Chondrocyte (in vitro differentiated cells): Measurements from ENCODE around the gene TMC2. TPM values are rescaled to one million over a fixed set of nuclear protein-coding genes. Genes with fewer than 3 reads are reported as not detected.

Source experiments
- DNase-seq: peaks from one replicate; pipeline ENCODE4 v3.0.0; 2021; ENCODE audit warnings: mixed read lengths, low spot score
- H3K27ac Mint-ChIP-seq: one replicate; pipeline ENCODE4 v1.8.0; 2021; ENCODE audit warnings: mild to moderate bottlenecking, moderate library complexity, mixed read lengths; ENCODE audit not compliant: unreplicated experiment
- H3K27me3 Mint-ChIP-seq: 2 replicates; pipeline ENCODE4 v1.8.0; 2021; ENCODE audit warnings: low read depth, mixed read lengths
- H3K36me3 Mint-ChIP-seq: 2 replicates; pipeline ENCODE4 v1.8.0; 2021; ENCODE audit warnings: low read depth, mixed read lengths
- H3K4me1 Mint-ChIP-seq: 2 replicates; pipeline ENCODE4 v1.8.0; 2021; ENCODE audit warnings: low read depth, mild to moderate bottlenecking, mixed read lengths
- H3K4me3 Mint-ChIP-seq: one replicate; pipeline ENCODE4 v1.8.0; 2021; ENCODE audit warnings: mild to moderate bottlenecking, moderate library complexity, mixed read lengths; ENCODE audit not compliant: unreplicated experiment
- H3K9me3 Mint-ChIP-seq: 2 replicates; pipeline ENCODE4 v1.8.0; 2021; ENCODE audit warnings: low read depth, mixed read lengths
- total RNA-seq: library from RNA; stranded (reverse); gene quantifications from 3 replicates; pipeline ENCODE4 v1.2.1, GENCODE V29; 2021
- TF ChIP-seq, protein P1 (sequence below): fragments of 200-600 bp; sonication (generic); IDR thresholded peaks from 2 replicates; pipeline ENCODE4 v1.5.0; 2021; ENCODE audit warnings: antibody characterized with exemption, mild to moderate bottlenecking, moderate library complexity

Gene TMC2
- total RNA-seq, 1 donor from 2014 or later, result not detected

DNA sequence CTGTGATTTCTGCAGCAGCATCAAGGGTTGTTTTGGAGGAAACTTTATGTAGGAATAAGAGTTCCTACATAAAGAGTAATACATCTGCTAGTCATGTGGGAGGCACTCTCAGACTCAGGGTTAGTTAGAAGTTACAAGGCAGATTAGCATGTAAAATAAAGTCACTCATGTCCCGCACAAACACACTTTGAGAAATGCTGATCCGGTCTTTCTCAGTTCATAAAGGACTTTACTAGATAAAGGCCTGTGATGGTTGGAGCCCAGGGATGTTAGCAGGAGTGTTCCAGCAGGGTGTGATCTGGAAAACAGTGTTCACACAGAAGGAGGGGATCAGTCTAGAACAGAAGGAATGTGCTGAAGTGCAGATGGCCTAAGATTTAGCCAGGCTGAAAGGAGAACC lies 83.0 kb downstream of the TMC2 start:
- TF ChIP-seq, protein P1, sequence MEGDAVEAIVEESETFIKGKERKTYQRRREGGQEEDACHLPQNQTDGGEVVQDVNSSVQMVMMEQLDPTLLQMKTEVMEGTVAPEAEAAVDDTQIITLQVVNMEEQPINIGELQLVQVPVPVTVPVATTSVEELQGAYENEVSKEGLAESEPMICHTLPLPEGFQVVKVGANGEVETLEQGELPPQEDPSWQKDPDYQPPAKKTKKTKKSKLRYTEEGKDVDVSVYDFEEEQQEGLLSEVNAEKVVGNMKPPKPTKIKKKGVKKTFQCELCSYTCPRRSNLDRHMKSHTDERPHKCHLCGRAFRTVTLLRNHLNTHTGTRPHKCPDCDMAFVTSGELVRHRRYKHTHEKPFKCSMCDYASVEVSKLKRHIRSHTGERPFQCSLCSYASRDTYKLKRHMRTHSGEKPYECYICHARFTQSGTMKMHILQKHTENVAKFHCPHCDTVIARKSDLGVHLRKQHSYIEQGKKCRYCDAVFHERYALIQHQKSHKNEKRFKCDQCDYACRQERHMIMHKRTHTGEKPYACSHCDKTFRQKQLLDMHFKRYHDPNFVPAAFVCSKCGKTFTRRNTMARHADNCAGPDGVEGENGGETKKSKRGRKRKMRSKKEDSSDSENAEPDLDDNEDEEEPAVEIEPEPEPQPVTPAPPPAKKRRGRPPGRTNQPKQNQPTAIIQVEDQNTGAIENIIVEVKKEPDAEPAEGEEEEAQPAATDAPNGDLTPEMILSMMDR, result no peak
- Mint-ChIP-seq H3K27me3 (peaks cover 15% of the 10 kb centered on the region), H3K4me3 (no peak overlapping the region), H3K27ac (no peak overlapping the region), H3K9me3 (peaks cover 11% of the 10 kb centered on the region), H3K36me3 (no peaks in the 10 kb centered on the region), H3K4me1 (no peaks in the 10 kb centered on the region)
- no peak for DNase-seq

DNA sequence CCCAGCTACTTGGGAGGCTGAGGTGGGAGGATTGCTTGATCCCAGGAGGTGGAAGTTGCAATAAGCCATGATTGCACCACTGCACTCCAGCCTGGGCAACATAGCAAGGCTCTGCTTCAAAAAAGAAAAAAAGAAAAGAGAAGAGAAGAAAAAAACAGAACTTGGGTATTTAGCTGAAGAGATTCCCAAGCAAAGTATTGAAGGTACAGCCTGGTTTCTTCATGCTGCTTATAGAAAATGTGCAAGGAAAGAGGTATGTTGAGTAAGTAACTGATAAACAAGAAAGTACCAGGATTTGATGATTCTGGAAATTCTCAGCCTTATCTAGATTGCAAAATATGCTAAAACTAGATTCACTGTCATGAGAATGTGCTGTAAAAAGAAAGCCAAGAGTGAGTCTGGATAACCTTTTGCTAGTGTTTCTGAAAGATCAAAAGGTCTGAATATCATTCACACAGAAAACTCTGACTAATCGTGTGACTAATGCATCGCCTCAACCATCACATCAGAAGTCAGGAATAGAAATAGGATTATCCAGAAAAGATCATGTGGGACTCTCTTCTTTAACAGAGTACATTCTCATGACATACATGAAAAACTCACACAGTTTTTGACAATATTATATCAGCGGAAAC lies 83.7 kb downstream of the TMC2 start:
- TF ChIP-seq, protein P1, result no peak
- peaks cover 12% of the 10 kb centered on the region for H3K9me3 Mint-ChIP-seq
- no peaks in the 10 kb centered on the region for H3K4me1 Mint-ChIP-seq

DNA sequence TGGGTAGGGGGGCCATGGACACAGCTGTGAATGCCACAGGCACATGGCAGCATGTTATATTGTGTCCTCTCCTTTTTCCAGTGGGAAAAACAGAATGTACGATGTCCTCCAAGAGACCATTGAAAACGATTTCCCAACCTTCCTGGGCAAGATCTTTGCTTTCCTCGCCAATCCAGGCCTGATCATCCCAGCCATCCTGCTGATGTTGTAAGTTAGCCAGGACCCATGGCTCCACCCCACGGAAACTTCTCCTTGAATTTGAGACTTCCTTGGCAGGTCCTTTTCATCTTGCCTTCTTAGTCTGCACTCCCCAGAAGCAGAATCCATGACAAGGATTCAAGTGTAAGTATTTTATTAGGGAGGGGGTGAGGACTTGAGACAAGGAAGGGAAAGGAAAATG lies 87.8 kb downstream of the TMC2 start:
- H3K9me3 Mint-ChIP-seq, result peaks cover 27% of the 10 kb centered on the region
- TF ChIP-seq, protein P1, result no peak
- no peak overlapping the region for H3K4me3 Mint-ChIP-seq
- H3K27ac Mint-ChIP-seq, result no peak overlapping the region
- peaks cover 4% of the 10 kb centered on the region for H3K36me3 Mint-ChIP-seq
- no peak for DNase-seq
- H3K27me3 Mint-ChIP-seq, result peaks cover 10% of the 10 kb centered on the region
- no peaks in the 10 kb centered on the region for H3K4me1 Mint-ChIP-seq

More for the DNA sequence above, 83.7 kb downstream of the TMC2 start:
- Mint-ChIP-seq H3K27ac (no peak overlapping the region), H3K36me3 (no peaks in the 10 kb centered on the region), H3K4me3 (no peak overlapping the region), H3K27me3 (peaks cover 15% of the 10 kb centered on the region)
- DNase-seq, result no peak

DNA sequence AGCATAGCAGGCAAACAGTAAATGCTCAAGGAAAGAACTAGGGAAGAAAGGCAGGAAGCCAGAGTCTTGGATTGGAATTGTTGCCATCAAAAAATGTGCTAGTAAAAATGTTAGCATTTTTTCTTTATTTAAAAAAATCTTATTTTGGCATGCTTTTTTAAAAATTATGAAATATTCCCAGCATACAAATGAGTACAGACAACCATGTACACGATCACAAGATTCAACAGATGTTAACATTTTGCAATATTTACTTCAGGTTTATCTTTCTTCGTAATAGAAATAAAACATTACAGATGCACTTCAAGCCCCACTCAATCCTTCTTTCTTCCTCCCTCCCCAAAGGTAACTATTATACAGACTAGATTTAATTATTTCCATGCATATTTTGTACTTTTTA lies 88.7 kb downstream of the TMC2 start:
- no peaks in the 10 kb centered on the region for H3K4me1 Mint-ChIP-seq
- H3K36me3 Mint-ChIP-seq, result peaks cover 4% of the 10 kb centered on the region
- H3K27ac Mint-ChIP-seq, result no peak overlapping the region
- DNase-seq, result no peak
- no peak overlapping the region for H3K4me3 Mint-ChIP-seq
- peaks cover 10% of the 10 kb centered on the region for H3K27me3 Mint-ChIP-seq
- TF ChIP-seq, protein P1, result no peak
- peaks cover 21% of the 10 kb centered on the region for H3K9me3 Mint-ChIP-seq

GRCh38 chr20:2626853-2627541 lies 90.6 kb downstream of the TMC2 start:
- peak overlapping the region; percentile 8 for H3K27ac Mint-ChIP-seq
- no peak for DNase-seq
- no peak overlapping the region for H3K4me3 Mint-ChIP-seq
- H3K27me3 Mint-ChIP-seq, result peaks cover 13% of the 10 kb centered on the region
- H3K4me1 Mint-ChIP-seq, result no peaks in the 10 kb centered on the region
- H3K9me3 Mint-ChIP-seq, result peaks cover 34% of the 10 kb centered on the region
- peaks cover 4% of the 10 kb centered on the region for H3K36me3 Mint-ChIP-seq
- TF ChIP-seq, protein P1, result no peak
